Stomach (tissue), 9 donors: ENCODE data around the gene HMGXB3. TPM values are rescaled to one million over a fixed set of nuclear protein-coding genes. Genes with fewer than 3 reads are reported as not detected.

Experiments used
- DNase-seq, 2 donors: peaks; one replicate each; pipeline versions ENCODE4 v3.0.0 to v3.0.0-alpha.2; 2013 to 2019
- H3K27ac ChIP-seq, 5 donors: fragments of 200-600 bp in 4 of 5; sonication (generic) in 4 of 5; one replicate each; pipeline ENCODE4 v1.5.1; 2013 to 2019; ENCODE audit warnings: mild to moderate bottlenecking in 1 of 5, moderate library complexity in 1 of 5
- H3K27me3 ChIP-seq, 3 donors: fragments of 200-600 bp; sonication (generic); one replicate each; pipeline ENCODE4 v1.5.1; 2017 to 2019; ENCODE audit warnings: mixed run types in 1 of 3
- H3K36me3 ChIP-seq, 4 donors: fragments of 200-600 bp; sonication (generic); 1 replicate in 3 of 4; 2 replicates in 1 of 4; pipeline ENCODE4 v1.5.1; 2016 to 2019
- H3K4me1 ChIP-seq, 4 donors: fragments of 200-600 bp; sonication (generic); one replicate each; pipeline ENCODE4 v1.5.1; 2016 to 2019
- H3K4me3 ChIP-seq, 4 donors: fragments of 200-600 bp; sonication (generic) in 3 of 4; one replicate each; pipeline ENCODE4 v1.5.1; 2016 to 2019; ENCODE audit warnings: mild to moderate bottlenecking in 1 of 4
- H3K9me3 ChIP-seq, 4 donors: fragments of 200-600 bp; sonication (generic); one replicate each; pipeline ENCODE4 v1.5.1; 2016 to 2019
- EP300 ChIP-seq: sonication (generic); formaldehyde crosslinking; IDR thresholded peaks from one replicate; pipeline ENCODE4 v1.6.1; 2017; ENCODE audit warnings: antibody characterized with exemption
- POLR2A ChIP-seq, 4 donors: fragments of 450-650 bp; IDR thresholded peaks; one replicate each; pipeline ENCODE4 v1.6.1; 2016; ENCODE audit warnings: antibody characterized with exemption in 4 of 4, control low read depth in 2 of 4, mild to moderate bottlenecking in 1 of 4, moderate library complexity in 1 of 4
- POLR2AphosphoS5 ChIP-seq, 3 donors: sonication (generic); formaldehyde crosslinking; IDR thresholded peaks; one replicate each; pipeline ENCODE4 v1.6.1; 2016; ENCODE audit warnings: antibody characterized with exemption in 3 of 3
- WGBS, 5 donors: extraction: QIAGEN DNeasy Blood & Tissue Kit in 3 of 5; methylation state at CpG; one replicate each; pipeline versions ENCODE4 v1.1.5 to v1.1.7; 2013 to 2018; 5-methylcytosine and 5-hydroxymethylcytosine counted together
- intact Hi-C: fragments of 100-400 bp; cut with DNase I; formaldehyde crosslinking; loops from one replicate; pipeline ENCODE4 v1.15.1; 2023; ENCODE audit warnings: low total_unique reads
- polyA plus RNA-seq, 3 donors: library from polyadenylated mRNA; stranded (reverse); fragments of 200-250 nt; gene quantifications; one replicate each; pipeline ENCODE4 v1.2.3, GENCODE V29; 2013
- total RNA-seq, 5 donors: library from RNA; depleted of rRNA; stranded (reverse); fragments of >200 nt; gene quantifications; one replicate each; pipeline versions ENCODE4 v1.1.0 to v1.2.3, GENCODE V29; 2014 to 2016
- TF ChIP-seq, protein P1 (sequence below), 7 experiments: fragments of 450-650 bp in 4 of 7; fragments of 200-600 bp in 3 of 7; sonication (generic) in 3 of 7; IDR thresholded peaks; one replicate each; pipeline ENCODE4 v1.5.1; 2016 to 2019; ENCODE audit warnings: antibody characterized with exemption in 7 of 7, control low read depth in 2 of 7, mild to moderate bottlenecking in 1 of 7
- donor health status: healthy with polysubstance abuse.
- donor health status: Bipolar disorder and iron deficiency.
- donor health status: healthy.

The HMGXB3 gene
- total and polyA plus RNA-seq, 8 donors: 7.9 to 90.6 (median 32.6) TPM

DNA sequence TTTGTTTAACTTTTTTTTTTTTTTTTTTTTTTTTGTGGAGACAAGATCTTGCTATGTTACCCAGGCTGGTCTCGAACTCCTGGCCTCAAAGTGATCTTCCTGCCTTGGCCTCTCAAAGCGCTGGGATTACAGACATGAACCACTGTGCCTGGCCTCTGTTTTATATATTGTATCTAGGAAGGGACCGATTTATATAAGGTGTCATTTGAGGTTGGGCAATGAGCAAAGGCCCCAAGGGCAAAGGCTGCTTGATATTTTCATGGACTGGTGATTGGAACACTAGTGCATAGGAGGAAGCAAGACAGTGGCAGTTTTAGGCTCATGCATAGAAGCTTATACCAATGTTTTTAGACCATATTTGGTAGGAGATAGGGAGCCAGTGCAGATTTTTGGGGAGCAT, 36.8 kb upstream of the HMGXB3 start:
- no peak for TF ChIP-seq POLR2AphosphoS5 (IDR thresholded peaks at IDR 0.05)
- no peak for TF ChIP-seq POLR2A (IDR thresholded peaks at IDR 0.05)
- TF ChIP-seq EP300: no peak
- TF ChIP-seq, protein P1, sequence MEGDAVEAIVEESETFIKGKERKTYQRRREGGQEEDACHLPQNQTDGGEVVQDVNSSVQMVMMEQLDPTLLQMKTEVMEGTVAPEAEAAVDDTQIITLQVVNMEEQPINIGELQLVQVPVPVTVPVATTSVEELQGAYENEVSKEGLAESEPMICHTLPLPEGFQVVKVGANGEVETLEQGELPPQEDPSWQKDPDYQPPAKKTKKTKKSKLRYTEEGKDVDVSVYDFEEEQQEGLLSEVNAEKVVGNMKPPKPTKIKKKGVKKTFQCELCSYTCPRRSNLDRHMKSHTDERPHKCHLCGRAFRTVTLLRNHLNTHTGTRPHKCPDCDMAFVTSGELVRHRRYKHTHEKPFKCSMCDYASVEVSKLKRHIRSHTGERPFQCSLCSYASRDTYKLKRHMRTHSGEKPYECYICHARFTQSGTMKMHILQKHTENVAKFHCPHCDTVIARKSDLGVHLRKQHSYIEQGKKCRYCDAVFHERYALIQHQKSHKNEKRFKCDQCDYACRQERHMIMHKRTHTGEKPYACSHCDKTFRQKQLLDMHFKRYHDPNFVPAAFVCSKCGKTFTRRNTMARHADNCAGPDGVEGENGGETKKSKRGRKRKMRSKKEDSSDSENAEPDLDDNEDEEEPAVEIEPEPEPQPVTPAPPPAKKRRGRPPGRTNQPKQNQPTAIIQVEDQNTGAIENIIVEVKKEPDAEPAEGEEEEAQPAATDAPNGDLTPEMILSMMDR (IDR thresholded peaks at IDR 0.05): no peak
- Histone ChIP-seq H3K9me3 (no peaks in the 10 kb centered on the region), H3K4me3 (no peak overlapping the region), H3K36me3 (no peaks in the 10 kb centered on the region), H3K27me3 (no peaks in the 10 kb centered on the region), H3K27ac (no peak overlapping the region), H3K4me1 (peaks cover 11 to 21% (median 20%) of the 10 kb centered on the region in 4 donors)
- WGBS, 5 donors: 86 to 100% (median 97%) methylated on average over 3 of the region's 3 CpGs
- intact Hi-C loops: no loop called here
- DNase-seq: no peak

- Histone ChIP-seq H3K36me3 (peaks cover 0 to 5% (median 0%) of the 10 kb centered on the region in 4 donors), H3K4me3 (no peak overlapping the region), H3K27me3 (no peaks in the 10 kb centered on the region), H3K27ac (no peak overlapping the region), H3K9me3 (no peaks in the 10 kb centered on the region), H3K4me1 (peaks cover 0 to under 1% (median 0%) of the 10 kb centered on the region in 4 donors)
- 78 to 93% (median 90%) methylated on average over 3 of the region's 3 CpGs for WGBS, 5 donors
- TF ChIP-seq POLR2A (IDR thresholded peaks at IDR 0.05): no peak
- TF ChIP-seq, protein P1 (IDR thresholded peaks at IDR 0.05): no peak
- TF ChIP-seq EP300: no peak
- intact Hi-C loops: no loop called here
- DNase-seq: no peak
These were observed 33.6 kb upstream of the HMGXB3 start for GRCh38 chr5:149966946-149967345.

DNA sequence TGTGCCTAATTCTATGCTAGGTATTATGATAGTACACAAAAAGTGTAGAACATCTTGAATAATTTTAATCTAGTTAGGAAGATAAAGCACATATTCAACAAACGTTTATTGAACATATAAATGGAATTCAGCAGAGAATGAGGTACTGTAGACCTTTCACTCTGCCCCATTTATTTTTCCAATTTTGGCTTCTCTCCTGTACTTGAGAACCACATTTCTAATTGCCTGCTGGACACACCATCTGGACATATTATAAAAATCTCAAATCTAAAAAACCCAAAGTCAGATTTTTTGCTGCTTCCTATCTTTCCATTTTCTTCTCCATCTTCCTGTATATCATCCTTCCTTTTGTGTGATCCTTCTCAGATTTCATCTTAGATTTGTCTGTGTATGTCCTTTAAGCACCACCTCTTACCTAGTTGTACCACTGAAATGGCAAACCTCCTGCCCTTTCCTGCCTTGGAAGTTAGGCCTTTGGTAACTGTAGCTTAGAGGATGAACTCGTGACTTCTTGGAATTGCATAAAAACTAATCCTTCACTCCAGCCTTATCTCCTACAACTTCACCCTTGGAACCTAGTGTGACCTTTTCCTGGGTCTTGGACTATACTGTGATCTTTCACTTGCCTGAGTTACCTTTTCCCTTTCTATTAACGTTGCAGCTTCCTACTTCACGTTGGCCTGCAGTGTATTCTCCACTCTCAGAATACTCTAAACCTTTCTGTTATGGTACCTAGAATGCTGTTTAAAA, 31.2 kb upstream of the HMGXB3 start:
- TF ChIP-seq POLR2AphosphoS5 (IDR thresholded peaks at IDR 0.05) (no peak), EP300 (no peak), POLR2A (IDR thresholded peaks at IDR 0.05) (no peak)
- TF ChIP-seq, protein P1 (IDR thresholded peaks at IDR 0.05): no peak
- Histone ChIP-seq H3K4me3 (no peak overlapping the region), H3K27me3 (no peaks in the 10 kb centered on the region), H3K27ac (no peak overlapping the region), H3K4me1 (no peaks in the 10 kb centered on the region), H3K36me3 (peaks cover 0 to 5% (median 0%) of the 10 kb centered on the region in 4 donors), H3K9me3 (no peaks in the 10 kb centered on the region)
- 76 to 83% (median 77%) methylated on average over 4 of the region's 4 CpGs for WGBS, 5 donors
- intact Hi-C loops: no loop called here
- DNase-seq: no peak

- TF ChIP-seq, protein P1 (IDR thresholded peaks at IDR 0.05): no peak
- no peak for TF ChIP-seq POLR2AphosphoS5 (IDR thresholded peaks at IDR 0.05)
- TF ChIP-seq POLR2A (IDR thresholded peaks at IDR 0.05): no peak
- no peak for TF ChIP-seq EP300
- Histone ChIP-seq H3K27ac (no peak overlapping the region), H3K4me1 (no peaks in the 10 kb centered on the region), H3K27me3 (no peaks in the 10 kb centered on the region), H3K9me3 (no peaks in the 10 kb centered on the region), H3K4me3 (no peak overlapping the region), H3K36me3 (peaks cover 7 to 30% (median 22%) of the 10 kb centered on the region in 4 donors)
- intact Hi-C loops: no loop called here
- DNase-seq: no peak
- WGBS, 5 donors: 50 to 58% (median 52%) methylated on average over 2 of the region's 2 CpGs
These were observed 25.1 kb upstream of the HMGXB3 start for GRCh38 chr5:149975409-149975808.
